ENCODE measurements around the gene PLA2G3. TPM values are rescaled to one million over a fixed set of nuclear protein-coding genes. Genes with fewer than 3 reads are reported as not detected.

Gene PLA2G3
- total and polyA plus RNA-seq, 2 experiments from 2014 or later = not detected

GRCh38 chr22:31123292-31123602 lies 17.1 kb downstream of the PLA2G3 start:
- Histone ChIP-seq H3F3A (ENCODE audit: insufficient read depth) (no peaks in the 10 kb centered on the region), H3K36me3 (ENCODE audit: low read depth) (no peaks in the 10 kb centered on the region), H3K9ac (no peak overlapping the region), H3K4me2 (ENCODE audit: unreplicated experiment) (peak overlapping the region; percentile 21), H3K4me1 (ENCODE audit: insufficient read depth) (no peaks in the 10 kb centered on the region), H3K9me3 (ENCODE audit: low read depth) (no peaks in the 10 kb centered on the region), H4K20me1 (ENCODE audit: insufficient read depth) (no peaks in the 10 kb centered on the region), H2AFZ (peak overlapping the region; percentile 56; the same call in 1 of the 2 replicates), H3K27me3 (replicated peaks; ENCODE audit: insufficient read depth) (peaks cover 16% of the 10 kb centered on the region), H3K9me2 (ENCODE audit: insufficient read depth) (no peaks in the 10 kb centered on the region), H3K27ac (no peak overlapping the region), H3K4me3 (peak overlapping the region; percentile 56; the same call in 1 of the 2 replicates), H3K79me2 (ENCODE audit: insufficient read depth) (no peaks in the 10 kb centered on the region)
- in situ Hi-C loops (cut with MboI) = no loop called here
- 51 to 59% methylated on average over 4 of the region's 4 CpGs for WGBS, 2 experiments (ENCODE audit: low coverage in 1 of 2, low lambda C conversion rate in 2 of 2, missing lambda C conversion rate in 2 of 2)
- TF ChIP-seq EZH2phosphoT487 (IDR thresholded peaks at IDR 0.05; ENCODE audit: insufficient read depth, low read depth) (no peak), EZH2 (IDR thresholded peaks at IDR 0.05; ENCODE audit: insufficient read depth, poor library complexity, severe bottlenecking) (no peak)
- DNase-seq = no peak

GRCh38 chr22:31122532-31123291 lies 17.6 kb downstream of the PLA2G3 start, which contains the start of gene INPP5J:
TSS of gene INPP5J (plus strand) at chr22:31122966. CDS start at chr22:31123015, 49 bp downstream.
- H3K9me3 ChIP-seq (ENCODE audit: low read depth) = no peaks in the 10 kb centered on the region
- in situ Hi-C loops (cut with MboI) = no loop called here
- no peaks in the 10 kb centered on the region for H4K20me1 ChIP-seq (ENCODE audit: insufficient read depth)
- H3K4me2 ChIP-seq (ENCODE audit: unreplicated experiment) = peak within 1 kb of the TSS; percentile 21
- H3F3A ChIP-seq (ENCODE audit: insufficient read depth) = no peaks in the 10 kb centered on the region
- H3K27me3 ChIP-seq (replicated peaks; ENCODE audit: insufficient read depth) = peaks cover 16% of the 10 kb centered on the region
- H3K9ac ChIP-seq = no peak within 1 kb of the TSS
- no peak within 1 kb of the TSS for H3K27ac ChIP-seq
- H3K4me3 ChIP-seq = peak within 1 kb of the TSS; percentile 56
- no peaks in the 10 kb centered on the region for H3K36me3 ChIP-seq (ENCODE audit: low read depth)
- no peaks in the 10 kb centered on the region for H3K9me2 ChIP-seq (ENCODE audit: insufficient read depth)
- TF ChIP-seq EZH2phosphoT487 (IDR thresholded peaks at IDR 0.05; ENCODE audit: insufficient read depth, low read depth) = no peak
- no peak for TF ChIP-seq EZH2 (IDR thresholded peaks at IDR 0.05; ENCODE audit: insufficient read depth, poor library complexity, severe bottlenecking)
- WGBS, 2 experiments (ENCODE audit: low coverage in 1 of 2, low lambda C conversion rate in 2 of 2, missing lambda C conversion rate in 2 of 2) = 20 to 22% methylated on average over 10 of the region's 10 CpGs
- peak within 1 kb of the TSS; percentile 56; the same call in 1 of the 2 replicates for H2AFZ ChIP-seq
- peak; percentile 68 for DNase-seq
- H3K4me1 ChIP-seq (ENCODE audit: insufficient read depth) = no peaks in the 10 kb centered on the region
- H3K79me2 ChIP-seq (ENCODE audit: insufficient read depth) = no peaks in the 10 kb centered on the region

GRCh38 chr22:31122196-31122531 lies 18.1 kb downstream of the PLA2G3 start:
- 76 to 79% methylated on average over 2 of the region's 2 CpGs for WGBS, 2 experiments (ENCODE audit: low coverage in 1 of 2, low lambda C conversion rate in 2 of 2, missing lambda C conversion rate in 2 of 2)
- in situ Hi-C loops (cut with MboI) = no loop called here

GRCh38 chr22:31121403-31121802 lies 18.9 kb downstream of the PLA2G3 start:
- Histone ChIP-seq H3K9me2 (ENCODE audit: insufficient read depth) (no peaks in the 10 kb centered on the region), H3K4me1 (ENCODE audit: insufficient read depth) (no peaks in the 10 kb centered on the region), H3K4me3 (no peak overlapping the region), H3F3A (ENCODE audit: insufficient read depth) (no peaks in the 10 kb centered on the region), H3K79me2 (ENCODE audit: insufficient read depth) (no peaks in the 10 kb centered on the region), H3K4me2 (ENCODE audit: unreplicated experiment) (no peak overlapping the region), H3K27me3 (replicated peaks; ENCODE audit: insufficient read depth) (peaks cover 16% of the 10 kb centered on the region), H3K9me3 (ENCODE audit: low read depth) (no peaks in the 10 kb centered on the region), H3K27ac (no peak overlapping the region), H3K9ac (no peak overlapping the region), H4K20me1 (ENCODE audit: insufficient read depth) (no peaks in the 10 kb centered on the region), H3K36me3 (ENCODE audit: low read depth) (no peaks in the 10 kb centered on the region), H2AFZ (no peak overlapping the region)
- no peak for DNase-seq
- TF ChIP-seq EZH2phosphoT487 (IDR thresholded peaks at IDR 0.05; ENCODE audit: insufficient read depth, low read depth) = no peak
- 97 to 98% methylated on average over 4 of the region's 4 CpGs for WGBS, 2 experiments (ENCODE audit: low coverage in 1 of 2, low lambda C conversion rate in 2 of 2, missing lambda C conversion rate in 2 of 2)
- in situ Hi-C loops (cut with MboI) = no loop called here

More at GRCh38 chr22:31122196-31122531, 18.1 kb downstream of the PLA2G3 start:
- no peak overlapping the region for H3K4me3 ChIP-seq
- H3K4me2 ChIP-seq (ENCODE audit: unreplicated experiment) = no peak overlapping the region
- no peak overlapping the region for H2AFZ ChIP-seq
- peaks cover 16% of the 10 kb centered on the region for H3K27me3 ChIP-seq (replicated peaks; ENCODE audit: insufficient read depth)
- H3K9me2 ChIP-seq (ENCODE audit: insufficient read depth) = no peaks in the 10 kb centered on the region
- no peaks in the 10 kb centered on the region for H3K9me3 ChIP-seq (ENCODE audit: low read depth)
- H4K20me1 ChIP-seq (ENCODE audit: insufficient read depth) = no peaks in the 10 kb centered on the region
- no peak overlapping the region for H3K27ac ChIP-seq
- H3K79me2 ChIP-seq (ENCODE audit: insufficient read depth) = no peaks in the 10 kb centered on the region
- TF ChIP-seq EZH2phosphoT487 (IDR thresholded peaks at IDR 0.05; ENCODE audit: insufficient read depth, low read depth) (no peak), EZH2 (IDR thresholded peaks at IDR 0.05; ENCODE audit: insufficient read depth, poor library complexity, severe bottlenecking) (no peak)
- H3K4me1 ChIP-seq (ENCODE audit: insufficient read depth) = no peaks in the 10 kb centered on the region
- DNase-seq = no peak
- no peak overlapping the region for H3K9ac ChIP-seq
- no peaks in the 10 kb centered on the region for H3F3A ChIP-seq (ENCODE audit: insufficient read depth)
- H3K36me3 ChIP-seq (ENCODE audit: low read depth) = no peaks in the 10 kb centered on the region
